Stomach (tissue), 9 donors: ENCODE measurements around the gene SAMD8. TPM values are rescaled to one million over a fixed set of nuclear protein-coding genes. Genes with fewer than 3 reads are reported as not detected.

Experiments used
- DNase-seq, 2 donors: peaks; one replicate each; pipeline versions ENCODE4 v3.0.0 to v3.0.0-alpha.2; 2013 to 2019
- H3K27ac ChIP-seq, 5 donors: fragments of 200-600 bp in 4 of 5; sonication (generic) in 4 of 5; one replicate each; pipeline ENCODE4 v1.5.1; 2013 to 2019; ENCODE audit warnings: mild to moderate bottlenecking in 1 of 5, moderate library complexity in 1 of 5
- H3K27me3 ChIP-seq, 3 donors: fragments of 200-600 bp; sonication (generic); one replicate each; pipeline ENCODE4 v1.5.1; 2017 to 2019; ENCODE audit warnings: mixed run types in 1 of 3
- H3K36me3 ChIP-seq, 4 donors: fragments of 200-600 bp; sonication (generic); 1 replicate in 3 of 4; 2 replicates in 1 of 4; pipeline ENCODE4 v1.5.1; 2016 to 2019
- H3K4me1 ChIP-seq, 4 donors: fragments of 200-600 bp; sonication (generic); one replicate each; pipeline ENCODE4 v1.5.1; 2016 to 2019
- H3K4me3 ChIP-seq, 4 donors: fragments of 200-600 bp; sonication (generic) in 3 of 4; one replicate each; pipeline ENCODE4 v1.5.1; 2016 to 2019; ENCODE audit warnings: mild to moderate bottlenecking in 1 of 4
- H3K9me3 ChIP-seq, 4 donors: fragments of 200-600 bp; sonication (generic); one replicate each; pipeline ENCODE4 v1.5.1; 2016 to 2019
- EP300 ChIP-seq: sonication (generic); formaldehyde crosslinking; IDR thresholded peaks from one replicate; pipeline ENCODE4 v1.6.1; 2017; ENCODE audit warnings: antibody characterized with exemption
- POLR2A ChIP-seq, 4 donors: fragments of 450-650 bp; IDR thresholded peaks; one replicate each; pipeline ENCODE4 v1.6.1; 2016; ENCODE audit warnings: antibody characterized with exemption in 4 of 4, control low read depth in 2 of 4, mild to moderate bottlenecking in 1 of 4, moderate library complexity in 1 of 4
- POLR2AphosphoS5 ChIP-seq, 3 donors: sonication (generic); formaldehyde crosslinking; IDR thresholded peaks; one replicate each; pipeline ENCODE4 v1.6.1; 2016; ENCODE audit warnings: antibody characterized with exemption in 3 of 3
- WGBS, 5 donors: extraction: QIAGEN DNeasy Blood & Tissue Kit in 3 of 5; methylation state at CpG; one replicate each; pipeline versions ENCODE4 v1.1.5 to v1.1.7; 2013 to 2018; 5-methylcytosine and 5-hydroxymethylcytosine counted together
- intact Hi-C: fragments of 100-400 bp; cut with DNase I; formaldehyde crosslinking; loops from one replicate; pipeline ENCODE4 v1.15.1; 2023; ENCODE audit warnings: low total_unique reads
- polyA plus RNA-seq, 3 donors: library from polyadenylated mRNA; stranded (reverse); fragments of 200-250 nt; gene quantifications; one replicate each; pipeline ENCODE4 v1.2.3, GENCODE V29; 2013
- total RNA-seq, 5 donors: library from RNA; depleted of rRNA; stranded (reverse); fragments of >200 nt; gene quantifications; one replicate each; pipeline versions ENCODE4 v1.1.0 to v1.2.3, GENCODE V29; 2014 to 2016
- TF ChIP-seq, protein P1 (sequence below), 7 experiments: fragments of 450-650 bp in 4 of 7; fragments of 200-600 bp in 3 of 7; sonication (generic) in 3 of 7; IDR thresholded peaks; one replicate each; pipeline ENCODE4 v1.5.1; 2016 to 2019; ENCODE audit warnings: antibody characterized with exemption in 7 of 7, control low read depth in 2 of 7, mild to moderate bottlenecking in 1 of 7
- donor health status: healthy with polysubstance abuse.
- donor health status: Bipolar disorder and iron deficiency.
- donor health status: healthy.

The SAMD8 gene
- total and polyA plus RNA-seq, 8 donors, result 2.9 to 34.9 (median 5.5) TPM

DNA sequence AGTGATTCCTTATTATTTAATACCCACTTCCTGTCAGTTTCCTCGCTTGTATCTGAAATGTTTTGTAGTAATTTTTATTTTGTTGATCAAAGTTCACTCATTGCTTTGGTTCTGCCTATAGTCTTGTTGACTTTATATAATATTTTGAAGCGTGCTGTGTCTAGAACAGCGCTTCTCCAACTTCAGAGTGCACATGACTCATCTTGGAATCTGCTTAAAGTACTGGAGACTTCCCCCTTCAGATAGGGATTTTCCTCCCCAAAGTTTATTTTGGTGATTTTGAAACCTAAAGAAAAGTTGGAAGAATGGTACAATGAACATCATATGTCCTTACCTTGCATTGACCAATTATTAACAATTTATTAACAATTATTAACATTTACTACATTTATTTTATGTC is 118.5 kb downstream of the SAMD8 start:
- 70 to 82% (median 81%) methylated on average over 3 of the region's 3 CpGs for WGBS, 5 donors
- intact Hi-C loops, result loop anchor here (10.0 kb wide), 1 partner anchor 125 kb away; a partner anchor contains a TSS
- Histone ChIP-seq H3K27me3 (no peaks in the 10 kb centered on the region), H3K4me1 (peaks cover 44 to 75% (median 67%) of the 10 kb centered on the region in 4 donors), H3K36me3 (peaks cover 24 to 78% (median 55%) of the 10 kb centered on the region in 4 donors), H3K9me3 (no peaks in the 10 kb centered on the region), H3K4me3 (no peak overlapping the region), H3K27ac (peak overlapping the region in 2 of 5 donors; percentile 43 to 46)
- DNase-seq, result no peak
- no peak for TF ChIP-seq POLR2AphosphoS5 (IDR thresholded peaks at IDR 0.05)
- TF ChIP-seq EP300, result no peak
- TF ChIP-seq POLR2A (IDR thresholded peaks at IDR 0.05), result no peak
- TF ChIP-seq, protein P1, sequence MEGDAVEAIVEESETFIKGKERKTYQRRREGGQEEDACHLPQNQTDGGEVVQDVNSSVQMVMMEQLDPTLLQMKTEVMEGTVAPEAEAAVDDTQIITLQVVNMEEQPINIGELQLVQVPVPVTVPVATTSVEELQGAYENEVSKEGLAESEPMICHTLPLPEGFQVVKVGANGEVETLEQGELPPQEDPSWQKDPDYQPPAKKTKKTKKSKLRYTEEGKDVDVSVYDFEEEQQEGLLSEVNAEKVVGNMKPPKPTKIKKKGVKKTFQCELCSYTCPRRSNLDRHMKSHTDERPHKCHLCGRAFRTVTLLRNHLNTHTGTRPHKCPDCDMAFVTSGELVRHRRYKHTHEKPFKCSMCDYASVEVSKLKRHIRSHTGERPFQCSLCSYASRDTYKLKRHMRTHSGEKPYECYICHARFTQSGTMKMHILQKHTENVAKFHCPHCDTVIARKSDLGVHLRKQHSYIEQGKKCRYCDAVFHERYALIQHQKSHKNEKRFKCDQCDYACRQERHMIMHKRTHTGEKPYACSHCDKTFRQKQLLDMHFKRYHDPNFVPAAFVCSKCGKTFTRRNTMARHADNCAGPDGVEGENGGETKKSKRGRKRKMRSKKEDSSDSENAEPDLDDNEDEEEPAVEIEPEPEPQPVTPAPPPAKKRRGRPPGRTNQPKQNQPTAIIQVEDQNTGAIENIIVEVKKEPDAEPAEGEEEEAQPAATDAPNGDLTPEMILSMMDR (IDR thresholded peaks at IDR 0.05), result no peak

DNA sequence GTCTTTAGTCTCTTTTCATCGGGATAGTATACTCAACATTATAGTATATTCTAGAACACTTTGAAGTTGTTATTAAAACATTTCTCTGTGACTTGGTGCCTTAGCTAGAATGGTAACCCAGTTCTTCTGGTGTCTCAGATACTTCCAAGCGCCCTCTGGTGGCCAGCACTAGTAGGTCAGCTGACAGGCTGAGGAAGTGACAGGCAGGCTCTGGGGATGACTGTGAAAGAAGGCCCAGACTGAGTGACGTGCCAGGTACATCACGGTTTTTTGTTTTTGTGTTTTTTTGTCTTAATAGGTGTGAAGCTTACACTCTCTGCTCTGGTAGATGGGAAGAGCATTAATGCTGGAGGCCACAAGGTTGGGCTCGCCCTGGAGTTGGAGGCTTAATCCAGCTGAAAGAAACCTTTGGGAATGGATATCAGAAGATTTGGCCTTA is 119.2 kb downstream of the SAMD8 start:
- H3K9me3 ChIP-seq, result no peaks in the 10 kb centered on the region
- no peaks in the 10 kb centered on the region for H3K27me3 ChIP-seq
- peaks cover 43 to 73% (median 66%) of the 10 kb centered on the region in 4 donors for H3K4me1 ChIP-seq
- DNase-seq, result peak; percentile 95
- no peak overlapping the region for H3K4me3 ChIP-seq
- H3K36me3 ChIP-seq, result peaks cover 24 to 78% (median 55%) of the 10 kb centered on the region in 4 donors
- TF ChIP-seq, protein P1 (IDR thresholded peaks at IDR 0.05), result peak in 5 of 7 experiments; percentile 85 to 92 (median 90)
- TF ChIP-seq POLR2AphosphoS5 (IDR thresholded peaks at IDR 0.05) (peak; percentile 33 to 88 (median 48)), POLR2A (IDR thresholded peaks at IDR 0.05) (no peak), EP300 (no peak)
- H3K27ac ChIP-seq, result peak overlapping the region in 2 of 5 donors; percentile 43 to 46
- WGBS, 5 donors, result 23 to 25% (median 24%) methylated on average over 5 of the region's 5 CpGs
- intact Hi-C loops, result loop anchor here (10.0 kb wide), 1 partner anchor 126 kb away; a partner anchor contains a TSS

Other genes with a start within 250 kb of the SAMD8 start
- gene VDAC2, start 99.1 kb downstream of the SAMD8 start, total RNA-seq, result 100 to 1,000 TPM in 3 of 5 donors, 10 to 100 TPM in 2; 44.3 to 149 (median 128) TPM
- gene VDAC2, start 99.1 kb downstream of the SAMD8 start, polyA plus RNA-seq, result 100 to 1,000 TPM; 140 to 202 (median 168) TPM
- 100 to 1,000 TPM in 2 of 5 donors, 10 to 100 TPM in 3; 15.4 to 446 (median 71.4) TPM for gene COMTD1, start 124.3 kb downstream of the SAMD8 start, total RNA-seq
- 100 to 1,000 TPM; 119 to 173 (median 137) TPM for gene COMTD1, start 124.3 kb downstream of the SAMD8 start, polyA plus RNA-seq